ENCODE measurements around the gene NUP160. TPM values are rescaled to one million over a fixed set of nuclear protein-coding genes. Genes with fewer than 3 reads are reported as not detected.
"Not testable (repeated sequence)": the region's sequence is repeated elsewhere in the genome, so short reads cannot be mapped to it uniquely, and the experiment has no call there.

NUP160 gene
- total RNA-seq, 1 experiment from 2014 or later, result 172 TPM

GRCh38 chr11:47828284-47828683, 19.9 kb downstream of the NUP160 start:
- no peak for DNase-seq (ENCODE audit: low spot score)
- Histone ChIP-seq H3K27me3 (replicated peaks; ENCODE audit: insufficient read depth, low read depth, low read length, poor library complexity) (no peaks in the 10 kb centered on the region), H3K9me3 (ENCODE audit: low read depth, low read length, poor library complexity, severe bottlenecking) (no peaks in the 10 kb centered on the region), H3K4me1 (ENCODE audit: insufficient read depth, low read length, poor library complexity, severe bottlenecking) (no peaks in the 10 kb centered on the region), H3K4me3 (ENCODE audit: low read depth, low read length, poor library complexity, severe bottlenecking) (no peak overlapping the region), H3K27ac (ENCODE audit: low read depth, low read length, poor library complexity, severe bottlenecking) (no peak overlapping the region), H3K36me3 (ENCODE audit: insufficient read depth, low read length, poor library complexity, severe bottlenecking) (peaks cover 90% of the 10 kb centered on the region)
- ChIA-PET POLR2A (ENCODE audit: low non-redundant PET) (interaction anchor here (0.7 kb wide), 1 partner anchor 90 kb away, joined by 3 read pairs; no protein-coding TSS in a partner anchor), CTCF (no interaction called here)
- no TSS peak for BruUV-seq (replicated peaks)
- TF ChIP-seq, protein P1, sequence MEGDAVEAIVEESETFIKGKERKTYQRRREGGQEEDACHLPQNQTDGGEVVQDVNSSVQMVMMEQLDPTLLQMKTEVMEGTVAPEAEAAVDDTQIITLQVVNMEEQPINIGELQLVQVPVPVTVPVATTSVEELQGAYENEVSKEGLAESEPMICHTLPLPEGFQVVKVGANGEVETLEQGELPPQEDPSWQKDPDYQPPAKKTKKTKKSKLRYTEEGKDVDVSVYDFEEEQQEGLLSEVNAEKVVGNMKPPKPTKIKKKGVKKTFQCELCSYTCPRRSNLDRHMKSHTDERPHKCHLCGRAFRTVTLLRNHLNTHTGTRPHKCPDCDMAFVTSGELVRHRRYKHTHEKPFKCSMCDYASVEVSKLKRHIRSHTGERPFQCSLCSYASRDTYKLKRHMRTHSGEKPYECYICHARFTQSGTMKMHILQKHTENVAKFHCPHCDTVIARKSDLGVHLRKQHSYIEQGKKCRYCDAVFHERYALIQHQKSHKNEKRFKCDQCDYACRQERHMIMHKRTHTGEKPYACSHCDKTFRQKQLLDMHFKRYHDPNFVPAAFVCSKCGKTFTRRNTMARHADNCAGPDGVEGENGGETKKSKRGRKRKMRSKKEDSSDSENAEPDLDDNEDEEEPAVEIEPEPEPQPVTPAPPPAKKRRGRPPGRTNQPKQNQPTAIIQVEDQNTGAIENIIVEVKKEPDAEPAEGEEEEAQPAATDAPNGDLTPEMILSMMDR (conservative IDR thresholded peaks at IDR 0.05; ENCODE audit: low read depth, low read length), result no peak
- no peak for TF ChIP-seq EZH2 (IDR thresholded peaks at IDR 0.05; ENCODE audit: borderline replicate concordance, low read depth, low read length, poor library complexity, severe bottlenecking)
- intact Hi-C loops (cut with micrococcal nuclease; ENCODE audit: unreplicated experiment), result no loop called here

- H3K9me3 ChIP-seq (ENCODE audit: low read depth, low read length, poor library complexity, severe bottlenecking); H3K4me3 ChIP-seq (ENCODE audit: low read depth, low read length, poor library complexity, severe bottlenecking); H3K4me1 ChIP-seq (ENCODE audit: insufficient read depth, low read length, poor library complexity, severe bottlenecking); H3K27ac ChIP-seq (ENCODE audit: low read depth, low read length, poor library complexity, severe bottlenecking); intact Hi-C loops (cut with micrococcal nuclease; ENCODE audit: unreplicated experiment); H3K27me3 ChIP-seq (replicated peaks; ENCODE audit: insufficient read depth, low read depth, low read length, poor library complexity); CTCF ChIA-PET; POLR2A ChIA-PET (ENCODE audit: low non-redundant PET); BruUV-seq (replicated peaks); DNase-seq (ENCODE audit: low spot score): not testable (repeated sequence)
- peaks cover 83% of the 10 kb centered on the region for H3K36me3 ChIP-seq (ENCODE audit: insufficient read depth, low read length, poor library complexity, severe bottlenecking)
These were observed 25.5 kb downstream of the NUP160 start for GRCh38 chr11:47822664-47823063.

GRCh38 chr11:47819743-47820142, 28.4 kb downstream of the NUP160 start:
- intact Hi-C loops (cut with micrococcal nuclease; ENCODE audit: unreplicated experiment), result no loop called here
- Histone ChIP-seq H3K4me3 (ENCODE audit: low read depth, low read length, poor library complexity, severe bottlenecking) (no peak overlapping the region), H3K4me1 (ENCODE audit: insufficient read depth, low read length, poor library complexity, severe bottlenecking) (no peaks in the 10 kb centered on the region), H3K27me3 (replicated peaks; ENCODE audit: insufficient read depth, low read depth, low read length, poor library complexity) (no peaks in the 10 kb centered on the region), H3K27ac (ENCODE audit: low read depth, low read length, poor library complexity, severe bottlenecking) (no peak overlapping the region), H3K36me3 (ENCODE audit: insufficient read depth, low read length, poor library complexity, severe bottlenecking) (peaks cover 88% of the 10 kb centered on the region), H3K9me3 (ENCODE audit: low read depth, low read length, poor library complexity, severe bottlenecking) (no peaks in the 10 kb centered on the region)
- TF ChIP-seq EZH2 (IDR thresholded peaks at IDR 0.05; ENCODE audit: borderline replicate concordance, low read depth, low read length, poor library complexity, severe bottlenecking), result no peak
- TF ChIP-seq, protein P1 (conservative IDR thresholded peaks at IDR 0.05; ENCODE audit: low read depth, low read length), result no peak
- no peak for DNase-seq (ENCODE audit: low spot score)
- no TSS peak for BruUV-seq (replicated peaks)
- ChIA-PET POLR2A (ENCODE audit: low non-redundant PET) (no interaction called here), CTCF (no interaction called here)

- ChIA-PET CTCF (no interaction called here), POLR2A (ENCODE audit: low non-redundant PET) (no interaction called here)
- intact Hi-C loops (cut with micrococcal nuclease; ENCODE audit: unreplicated experiment), result loop anchor here (5.0 kb wide), 1 partner anchor 68 kb away; no protein-coding TSS in a partner anchor
These were observed 47.4 kb downstream of the NUP160 start for GRCh38 chr11:47800759-47801158.

More at GRCh38 chr11:47800759-47801158, 47.4 kb downstream of the NUP160 start:
- Histone ChIP-seq H3K9me3 (ENCODE audit: low read depth, low read length, poor library complexity, severe bottlenecking) (no peaks in the 10 kb centered on the region), H3K4me1 (ENCODE audit: insufficient read depth, low read length, poor library complexity, severe bottlenecking) (no peaks in the 10 kb centered on the region), H3K36me3 (ENCODE audit: insufficient read depth, low read length, poor library complexity, severe bottlenecking) (peaks cover 99% of the 10 kb centered on the region), H3K4me3 (ENCODE audit: low read depth, low read length, poor library complexity, severe bottlenecking) (no peak overlapping the region), H3K27ac (ENCODE audit: low read depth, low read length, poor library complexity, severe bottlenecking) (no peak overlapping the region), H3K27me3 (replicated peaks; ENCODE audit: insufficient read depth, low read depth, low read length, poor library complexity) (no peaks in the 10 kb centered on the region)
- TF ChIP-seq, protein P1 (conservative IDR thresholded peaks at IDR 0.05; ENCODE audit: low read depth, low read length), result no peak
- TF ChIP-seq EZH2 (IDR thresholded peaks at IDR 0.05; ENCODE audit: borderline replicate concordance, low read depth, low read length, poor library complexity, severe bottlenecking), result no peak
- no TSS peak for BruUV-seq (replicated peaks)
- no peak for DNase-seq (ENCODE audit: low spot score)
